Anterior cingulate cortex (tissue), 58 donors: ENCODE data around the gene ZNF503.
A peak's percentile ranks its signal among the peaks of the same experiment; 100 is the strongest.

ENCODE experiments used
- DNase-seq, 58 donors: peaks; one replicate each; lab custom pipeline; 2025; lab: John Stamatoyannopoulos, UW

The ZNF503 gene

GRCh38 chr10:75407713-75408508 is 6.3 kb upstream of the ZNF503 start:
- peak in 2 of 58 donors; percentile 23 to 35 for DNase-seq

DNA sequence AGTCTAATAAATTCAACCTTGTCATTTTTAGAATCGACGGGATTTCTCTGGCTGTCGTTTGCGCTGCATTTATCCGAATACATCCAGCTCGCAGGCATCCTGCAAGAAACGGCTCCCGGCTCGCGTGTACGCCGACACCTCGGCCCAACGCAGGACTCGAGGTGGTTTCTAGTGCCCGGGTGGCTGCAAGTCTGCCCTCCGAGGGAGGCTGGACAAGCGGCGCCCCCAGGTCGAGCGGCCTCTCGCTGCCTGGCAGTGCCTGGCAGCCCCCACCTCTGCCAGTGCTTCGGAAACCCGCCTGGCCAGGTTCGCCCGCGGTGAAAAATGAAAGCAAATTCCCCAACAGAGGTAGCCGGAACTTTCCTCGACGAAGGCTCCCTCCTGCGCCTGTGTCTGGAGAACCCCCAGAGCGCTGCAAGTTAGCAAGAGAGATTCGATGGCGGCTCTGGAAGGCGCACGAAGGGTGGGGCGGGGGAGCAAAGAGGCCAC is 5.7 kb upstream of the ZNF503 start:
- DNase-seq = no peak

GRCh38 chr10:75406462-75407223 is 5.1 kb upstream of the ZNF503 start:
- no peak for DNase-seq

DNA sequence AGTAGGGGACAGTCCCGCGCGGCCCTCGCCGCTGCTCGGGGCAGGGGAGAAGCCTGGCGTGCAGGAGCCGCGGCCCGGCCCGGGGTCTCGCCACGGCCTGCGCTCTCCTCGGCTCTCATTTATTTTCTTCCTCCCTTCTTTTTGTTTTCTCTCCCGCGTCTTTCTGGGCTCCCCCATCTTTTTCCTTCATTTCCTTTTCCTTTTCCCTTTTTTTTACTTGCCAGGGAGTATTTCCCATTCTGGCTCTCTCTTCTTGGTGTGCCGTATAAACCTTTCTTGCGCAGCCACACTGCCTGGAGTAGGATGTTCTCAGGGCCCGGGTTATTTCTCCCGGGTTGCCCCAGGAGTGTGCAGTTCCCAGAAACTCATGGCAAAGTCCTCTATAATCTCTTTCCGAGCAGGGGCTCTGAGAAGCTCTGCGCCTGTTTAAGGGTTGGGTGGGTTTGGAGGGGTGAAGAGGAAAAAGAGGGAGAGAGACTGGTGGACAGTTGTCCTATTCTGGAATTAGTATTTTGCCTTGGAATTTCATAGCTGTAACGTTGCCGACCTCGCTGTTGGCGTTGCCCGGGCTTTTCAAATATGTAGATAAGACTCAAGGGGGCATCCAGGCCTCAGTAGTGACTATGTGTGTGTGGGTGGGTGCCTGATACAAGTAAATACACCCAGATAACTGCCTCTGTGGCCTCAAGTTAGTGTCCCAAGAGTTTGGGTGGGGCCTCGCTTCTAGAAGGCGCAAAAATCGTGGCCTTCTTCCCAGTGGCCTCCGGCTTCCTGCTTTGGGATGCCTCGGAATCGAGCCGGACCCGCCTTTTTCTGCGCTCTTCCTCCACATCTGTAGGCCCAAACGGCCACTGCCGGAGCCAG is 4.3 kb upstream of the ZNF503 start:
- no peak for DNase-seq

- DNase-seq = peak in 1 of 58 donors; percentile 31
Measured at GRCh38 chr10:75404815-75405597, 3.4 kb upstream of the ZNF503 start.

GRCh38 chr10:75403939-75404814 is 2.6 kb upstream of the ZNF503 start:
- no peak for DNase-seq

DNA sequence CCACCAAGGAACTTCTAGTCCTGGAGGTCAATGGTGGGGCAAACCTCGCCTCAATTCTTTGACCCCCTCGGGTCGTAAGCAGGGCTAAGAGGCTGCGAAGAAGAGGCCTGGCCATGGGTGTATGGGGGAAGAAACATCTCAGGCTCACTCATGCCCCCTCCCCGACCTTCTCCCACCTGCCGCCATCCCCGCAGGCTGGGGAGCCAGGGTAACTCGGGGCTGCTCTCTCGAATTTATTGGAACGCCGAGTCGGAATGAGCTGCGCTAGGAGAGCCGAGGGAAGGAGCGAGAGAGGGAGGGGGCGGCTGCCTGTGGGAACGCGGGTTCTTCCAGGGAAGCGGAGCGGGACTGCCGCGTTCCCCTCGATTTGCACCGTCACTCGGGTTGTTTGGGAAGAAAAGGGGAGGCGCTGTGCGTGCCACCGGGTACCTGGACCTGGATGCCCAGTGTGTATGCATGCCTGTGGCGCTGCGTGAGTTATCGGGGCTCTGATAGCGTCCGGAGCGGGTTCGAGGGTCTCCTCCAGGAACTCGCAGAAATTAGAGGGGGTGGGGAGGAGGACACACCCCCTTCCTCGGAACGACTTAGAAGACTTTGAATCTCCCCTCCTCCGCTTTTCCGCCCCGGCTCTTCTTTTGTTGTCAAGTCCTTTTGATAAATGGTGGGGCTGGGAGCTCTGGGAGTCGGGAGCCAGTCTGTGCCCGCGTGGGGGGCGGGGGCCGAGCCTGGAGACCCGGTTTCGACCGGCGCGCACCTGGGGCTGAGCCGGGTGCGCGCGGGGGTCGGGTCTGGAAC is 1.8 kb upstream of the ZNF503 start:
- peak in 8 of 58 donors; percentile 18 to 65 (median 34) for DNase-seq

DNA sequence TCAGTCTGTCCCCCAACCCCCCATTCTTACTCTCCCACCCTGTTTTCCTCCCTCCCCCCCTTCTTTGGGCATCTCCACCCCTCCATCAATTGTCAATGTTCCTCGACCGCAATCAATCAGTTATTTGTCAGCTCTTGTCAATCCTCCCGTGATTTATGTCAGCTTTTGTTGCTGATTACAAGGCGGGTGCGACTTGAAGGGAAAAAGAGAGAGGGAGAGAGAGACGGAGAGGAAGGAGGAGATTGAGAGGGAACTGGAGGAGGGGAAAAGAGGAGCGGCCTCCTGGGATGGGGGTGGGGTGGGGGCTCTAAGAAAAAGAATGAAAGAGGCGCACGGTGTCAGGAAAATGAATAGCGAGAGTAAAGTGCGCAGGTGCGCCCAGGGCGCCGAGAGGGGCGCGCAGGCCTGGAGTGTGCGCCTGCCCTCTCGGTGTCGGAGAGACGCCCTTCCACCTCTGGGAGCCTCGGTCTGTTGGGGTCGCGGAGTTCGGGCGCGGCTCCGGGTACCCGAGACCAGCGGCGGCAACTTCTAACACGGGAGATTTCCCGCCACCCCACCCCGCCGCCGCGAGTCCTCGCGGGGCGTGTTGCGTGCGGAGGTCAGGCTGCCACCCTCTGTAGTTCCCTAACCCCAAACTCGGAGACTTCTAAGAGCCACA is 1.1 kb upstream of the ZNF503 start:
- DNase-seq = peak in 8 of 58 donors; percentile 32 to 81 (median 52)

- DNase-seq = peak in 23 of 58 donors; percentile 12 to 73 (median 39)
Measured at GRCh38 chr10:75400771-75401568, 594 bp downstream of the ZNF503 start.

GRCh38 chr10:75400163-75400770 is 1.3 kb downstream of the ZNF503 start:
- DNase-seq = peak in 7 of 58 donors; percentile 38 to 53 (median 43)

DNA sequence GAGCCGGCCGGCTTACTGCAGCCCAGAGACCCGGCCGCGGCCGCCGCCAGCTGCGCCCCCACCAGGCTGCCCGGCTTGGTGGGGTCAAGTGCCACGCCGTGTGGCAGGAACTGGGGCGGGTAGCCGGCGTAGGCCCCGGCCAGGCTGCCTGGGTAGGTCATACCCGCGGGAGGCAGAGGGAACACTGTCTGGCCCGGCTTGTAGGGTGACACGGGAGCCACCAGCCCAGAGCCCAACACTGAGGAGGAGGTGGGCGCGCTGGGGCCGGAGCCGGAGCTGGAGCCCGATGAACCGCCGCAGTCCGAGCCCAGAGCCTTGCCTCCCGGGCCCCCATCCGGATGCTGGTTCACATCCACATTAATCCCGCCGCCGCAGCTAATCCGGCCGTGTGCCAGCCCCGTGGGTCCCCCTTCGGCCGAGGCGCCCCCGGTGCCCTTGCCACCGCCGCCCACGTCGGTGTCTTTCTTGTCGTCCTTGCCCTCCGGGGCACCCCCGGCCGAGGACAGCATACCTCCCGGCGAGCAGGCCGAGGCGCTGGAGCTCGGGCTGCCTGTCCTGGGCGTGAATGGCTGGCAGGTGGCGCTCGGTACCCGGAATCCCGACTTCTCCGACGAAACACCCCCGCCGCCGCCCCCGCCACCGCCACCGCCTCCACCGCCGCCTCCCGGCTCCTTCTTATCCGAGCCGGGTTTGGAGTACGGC is 2.0 kb downstream of the ZNF503 start:
- peak in 49 of 58 donors; percentile 4 to 80 (median 54) for DNase-seq

GRCh38 chr10:75398692-75399460 is 2.7 kb downstream of the ZNF503 start:
- no peak for DNase-seq

DNA sequence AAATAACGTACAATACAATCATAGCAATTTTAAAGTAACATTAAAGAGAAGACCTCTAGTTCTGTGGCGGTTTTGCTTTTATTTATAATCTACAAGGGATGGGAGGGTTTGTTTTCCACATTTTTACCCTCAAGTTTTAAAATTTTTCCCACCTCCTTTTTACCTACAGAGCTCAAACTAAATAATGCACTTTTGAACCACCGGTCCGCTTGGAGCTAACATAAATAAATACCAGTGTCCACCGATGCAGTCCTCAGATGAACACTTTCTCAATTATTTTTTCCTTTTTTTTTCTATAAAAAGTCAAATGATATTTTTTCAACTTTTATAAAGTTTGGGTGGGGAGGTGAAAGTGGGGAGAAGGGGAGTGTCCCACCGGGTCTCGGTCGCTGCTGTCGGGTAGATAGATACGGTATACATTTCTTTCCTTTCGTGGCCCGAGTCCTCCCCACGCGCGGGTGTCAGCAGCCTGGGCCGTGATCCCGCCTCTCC is 3.3 kb downstream of the ZNF503 start:
- no peak for DNase-seq

DNA sequence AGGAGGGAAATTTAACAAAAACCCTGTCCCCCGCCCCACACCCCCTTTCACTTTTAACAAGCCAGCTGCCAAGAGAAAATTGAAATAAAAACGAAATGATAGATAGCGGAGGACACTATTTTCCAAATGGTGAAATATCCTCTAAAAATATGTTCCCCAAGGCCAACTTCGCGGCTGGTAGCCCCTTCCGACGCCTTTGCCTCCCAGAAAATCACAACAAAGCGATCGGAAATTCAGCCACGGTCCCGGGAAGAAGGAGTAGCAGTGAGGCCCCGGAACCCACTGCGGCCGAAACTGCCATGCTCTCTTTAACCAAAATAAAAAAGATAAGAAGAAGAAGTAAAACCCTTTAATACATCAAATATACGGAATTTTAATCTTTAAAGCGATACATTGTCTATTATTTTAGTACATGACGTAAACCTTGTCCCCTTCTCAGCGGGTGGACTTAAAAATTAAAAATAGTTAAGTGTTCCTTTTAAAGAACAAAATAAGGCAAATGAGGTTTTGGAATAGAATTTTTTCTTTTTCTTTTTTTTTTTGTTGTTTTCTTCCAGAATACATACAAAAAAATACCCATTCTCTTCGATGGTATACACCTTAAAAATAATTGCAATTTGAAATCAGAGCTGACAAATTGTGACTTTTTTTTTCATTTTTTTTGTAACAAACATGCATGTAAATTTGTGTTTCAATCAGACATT is 3.9 kb downstream of the ZNF503 start:
- DNase-seq = no peak
